Epithelial cell of esophagus (primary cell): ENCODE measurements around the gene CIROP.

Source experiments
- DNase-seq: peaks from one replicate; pipeline ENCODE4 v3.0.0; 2010; ENCODE audit warnings: low read depth
- H3K4me3 ChIP-seq: 2 replicates; pipeline ENCODE4 v1.5.1; 2011; ENCODE audit warnings: mild to moderate bottlenecking, low read length, control low read depth
- TF ChIP-seq, protein P1 (sequence below): IDR thresholded peaks from 2 replicates; pipeline ENCODE4 v1.5.1; 2011; ENCODE audit warnings: low read depth, mild to moderate bottlenecking, low read length, control low read depth, inconsistent platforms; ENCODE audit not compliant: insufficient read depth; ENCODE audit errors: missing control alignments

CIROP gene

DNA sequence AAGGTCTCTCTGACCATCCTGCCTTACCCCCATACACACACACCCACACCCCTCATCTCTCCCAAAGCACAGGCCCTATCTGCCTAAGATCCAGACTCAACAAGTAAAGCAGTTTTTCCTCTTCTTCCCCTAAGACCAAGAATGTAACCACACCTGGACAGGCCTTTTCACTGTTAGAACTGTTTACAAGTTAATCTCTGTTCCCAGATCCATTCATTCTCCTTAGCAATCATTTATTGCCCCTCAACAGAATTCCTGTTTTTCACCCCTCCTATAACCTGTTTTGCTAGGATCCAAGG lies 1.9 kb upstream of the CIROP start:
- H3K4me3 ChIP-seq, result no peak overlapping the region
- DNase-seq, result no peak
- TF ChIP-seq, protein P1, sequence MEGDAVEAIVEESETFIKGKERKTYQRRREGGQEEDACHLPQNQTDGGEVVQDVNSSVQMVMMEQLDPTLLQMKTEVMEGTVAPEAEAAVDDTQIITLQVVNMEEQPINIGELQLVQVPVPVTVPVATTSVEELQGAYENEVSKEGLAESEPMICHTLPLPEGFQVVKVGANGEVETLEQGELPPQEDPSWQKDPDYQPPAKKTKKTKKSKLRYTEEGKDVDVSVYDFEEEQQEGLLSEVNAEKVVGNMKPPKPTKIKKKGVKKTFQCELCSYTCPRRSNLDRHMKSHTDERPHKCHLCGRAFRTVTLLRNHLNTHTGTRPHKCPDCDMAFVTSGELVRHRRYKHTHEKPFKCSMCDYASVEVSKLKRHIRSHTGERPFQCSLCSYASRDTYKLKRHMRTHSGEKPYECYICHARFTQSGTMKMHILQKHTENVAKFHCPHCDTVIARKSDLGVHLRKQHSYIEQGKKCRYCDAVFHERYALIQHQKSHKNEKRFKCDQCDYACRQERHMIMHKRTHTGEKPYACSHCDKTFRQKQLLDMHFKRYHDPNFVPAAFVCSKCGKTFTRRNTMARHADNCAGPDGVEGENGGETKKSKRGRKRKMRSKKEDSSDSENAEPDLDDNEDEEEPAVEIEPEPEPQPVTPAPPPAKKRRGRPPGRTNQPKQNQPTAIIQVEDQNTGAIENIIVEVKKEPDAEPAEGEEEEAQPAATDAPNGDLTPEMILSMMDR, result no peak

DNA sequence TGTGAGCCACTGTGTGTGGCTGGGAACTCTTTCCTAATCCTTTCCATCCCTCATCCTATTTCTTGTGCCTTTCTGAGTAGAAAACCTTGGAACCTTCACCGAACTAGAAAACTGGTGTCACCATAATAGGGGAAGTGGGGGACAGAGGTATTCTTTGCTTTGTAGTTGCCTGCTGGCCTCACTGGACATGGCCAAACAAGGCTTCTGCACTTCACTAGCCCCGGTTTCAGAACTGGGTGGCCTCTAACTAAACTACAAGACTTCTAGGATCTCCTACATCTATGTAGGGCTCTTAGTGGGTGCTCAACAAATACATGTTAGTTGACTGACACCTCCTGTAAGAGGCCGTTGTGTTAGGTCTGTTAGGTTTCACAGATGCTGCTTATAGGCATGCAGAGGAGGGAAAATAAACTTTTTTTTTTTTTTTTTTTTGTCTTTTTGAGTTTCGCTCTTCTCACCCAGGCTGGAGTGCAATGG lies 597 bp upstream of the CIROP start:
- TF ChIP-seq, protein P1, result no peak
- DNase-seq, result no peak
- no peak overlapping the region for H3K4me3 ChIP-seq

DNA sequence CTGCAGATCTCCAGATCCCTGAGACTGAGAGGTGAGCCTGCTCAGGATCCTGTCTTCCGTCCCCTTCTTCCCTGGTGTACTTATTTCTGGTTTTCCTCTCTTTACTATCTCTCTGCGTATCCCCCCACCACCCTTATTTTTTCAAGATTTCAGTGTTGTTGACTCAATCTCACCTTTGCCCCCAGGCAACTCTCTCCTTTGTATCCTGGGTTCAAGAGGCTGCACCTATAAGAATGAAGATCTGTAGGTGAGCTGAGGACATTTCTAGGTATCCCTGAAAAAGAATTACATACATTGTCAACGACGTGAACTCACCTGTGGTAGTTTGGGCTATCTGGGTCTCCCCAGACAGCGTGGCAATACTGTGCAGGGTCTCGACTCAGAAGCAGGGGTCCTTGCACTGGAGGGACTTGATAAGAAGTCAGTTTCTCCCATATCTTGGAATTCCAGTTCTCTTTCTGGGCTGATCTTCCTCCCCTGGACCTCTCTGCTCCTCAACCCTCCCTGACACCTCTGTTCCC lies 659 bp downstream of the CIROP start:
- DNase-seq, result no peak
- no peak overlapping the region for H3K4me3 ChIP-seq
- TF ChIP-seq, protein P1, result no peak

DNA sequence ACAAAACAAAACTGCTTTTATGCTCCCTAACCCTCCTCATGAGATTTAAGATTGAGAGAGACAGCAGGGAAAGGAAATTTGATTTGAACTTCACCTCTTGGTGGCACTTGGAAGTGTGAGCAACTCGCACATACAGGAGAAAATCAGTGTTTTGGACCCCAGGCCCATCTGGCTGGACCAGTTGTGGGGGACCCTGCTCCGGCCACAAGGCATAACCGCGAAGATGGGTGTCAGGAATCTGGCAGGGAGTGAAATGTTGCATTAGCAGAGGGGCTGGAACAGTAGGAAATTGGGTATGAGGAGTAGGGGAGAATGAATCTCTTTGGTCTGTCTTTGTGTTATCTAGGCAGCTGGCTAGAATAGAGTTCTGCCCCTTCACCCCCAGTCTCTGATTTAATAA lies 1.2 kb downstream of the CIROP start:
- no peak overlapping the region for H3K4me3 ChIP-seq
- no peak for DNase-seq
- TF ChIP-seq, protein P1, result no peak

DNA sequence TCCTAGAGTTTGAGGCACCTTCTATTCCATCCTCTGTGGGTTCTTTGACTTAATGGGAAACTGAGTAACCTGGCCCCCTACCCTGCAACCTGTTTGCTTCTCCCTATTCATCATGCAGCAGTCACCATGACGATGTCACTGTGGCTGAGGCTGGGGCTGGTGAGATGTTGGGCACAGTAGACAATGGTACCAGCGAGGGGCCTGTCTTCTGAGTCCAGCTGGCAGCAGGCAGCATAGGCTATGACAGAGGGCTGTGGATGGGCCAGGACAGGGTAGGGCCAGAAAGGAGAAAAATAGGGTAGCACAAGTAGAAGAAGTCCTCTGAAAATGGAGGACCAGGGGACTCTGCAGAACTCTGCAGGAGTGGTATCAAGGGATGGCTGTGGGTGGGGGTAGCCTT lies 2.0 kb downstream of the CIROP start:
- TF ChIP-seq, protein P1, result no peak
- no peak for DNase-seq

DNA sequence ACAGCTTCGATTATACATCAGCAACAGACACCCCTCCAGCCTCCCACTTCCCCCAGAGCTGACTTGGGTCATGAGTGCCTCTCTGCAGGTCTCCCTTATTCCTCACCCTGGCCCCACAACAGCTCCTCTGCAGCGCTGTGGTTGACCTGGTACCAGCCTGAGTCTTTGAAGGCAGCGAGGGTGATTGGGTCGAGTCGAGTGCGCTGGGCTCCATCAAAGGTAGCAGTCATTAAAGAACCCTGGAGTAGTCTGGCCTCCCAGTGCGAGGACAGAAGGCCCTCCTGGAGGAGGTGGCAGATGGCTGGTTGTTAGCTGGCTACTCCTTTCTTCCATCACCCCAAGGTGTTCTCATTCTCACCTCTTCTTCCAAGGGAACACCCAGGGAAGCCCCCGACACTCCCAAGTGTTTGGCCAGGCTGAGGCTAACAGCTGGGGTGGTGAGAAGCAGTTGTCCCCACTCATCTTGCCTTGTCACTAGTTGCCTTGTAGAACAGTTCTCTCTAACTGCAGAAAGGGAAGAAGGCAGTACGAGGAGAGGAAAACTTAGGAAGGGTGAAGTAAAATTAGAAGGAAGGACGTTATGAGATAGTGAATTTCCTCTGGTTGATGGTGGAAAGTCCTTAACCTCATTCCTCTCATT lies 2.7 kb downstream of the CIROP start:
- DNase-seq, result no peak
- H3K4me3 ChIP-seq, result no peak overlapping the region
- TF ChIP-seq, protein P1, result no peak

More for the DNA sequence above, 2.0 kb downstream of the CIROP start:
- no peak overlapping the region for H3K4me3 ChIP-seq
